ENCODE results near the gene SULT2B1. TPM values are rescaled to one million over a fixed set of nuclear protein-coding genes. Genes with fewer than 3 reads are reported as not detected.

The SULT2B1 gene
- total RNA-seq, 1 experiment from 2014 or later: not detected

- POLR2A ChIA-PET: interaction anchor here (0.6 kb wide), 1 partner anchor 71 kb away, joined by 3 read pairs; no protein-coding TSS in a partner anchor
- TF ChIP-seq CTCF (IDR thresholded peaks at IDR 0.05; ENCODE audit: unreplicated experiment): no peak
- CTCF ChIA-PET: no interaction called here
- Mint-ChIP-seq H3K9me3 (ENCODE audit: unreplicated experiment) (no peaks in the 10 kb centered on the region), H3K36me3 (ENCODE audit: insufficient read depth, unreplicated experiment) (peaks cover 6% of the 10 kb centered on the region), H3K4me1 (ENCODE audit: insufficient read depth, unreplicated experiment) (peaks cover 19% of the 10 kb centered on the region), H3K4me3 (ENCODE audit: unreplicated experiment) (no peak overlapping the region), H3K27ac (ENCODE audit: low read depth, unreplicated experiment) (peak overlapping the region; percentile 7), H3K27me3 (ENCODE audit: insufficient read depth, unreplicated experiment) (no peaks in the 10 kb centered on the region)
- BruUV-seq (replicated peaks): no TSS peak
- intact Hi-C loops (cut with micrococcal nuclease): no loop called here
- DNase-seq (ENCODE audit: unreplicated experiment): peak; percentile 73
Measured at GRCh38 chr19:48565090-48565489, 13.1 kb downstream of the SULT2B1 start.

- intact Hi-C loops (cut with micrococcal nuclease): no loop called here
- ChIA-PET POLR2A (interaction anchor here (0.6 to 1.4 kb wide), 8 partner anchors 9 to 252 kb away, joined by 3 to 6 read pairs (median 3); partner anchors contain the start of genes RPL18 and SPHK2), CTCF (interaction anchor here (0.5 to 1.0 kb wide), 6 partner anchors 10 to 62 kb away, joined by 3 to 4 read pairs (median 3); no protein-coding TSS in a partner anchor)
- H3K4me1 Mint-ChIP-seq (ENCODE audit: insufficient read depth, unreplicated experiment): peaks cover 19% of the 10 kb centered on the region
- BruUV-seq (replicated peaks): no TSS peak
- no peaks in the 10 kb centered on the region for H3K9me3 Mint-ChIP-seq (ENCODE audit: unreplicated experiment)
- peak; percentile 98 for DNase-seq (ENCODE audit: unreplicated experiment)
- TF ChIP-seq CTCF (IDR thresholded peaks at IDR 0.05; ENCODE audit: unreplicated experiment): no peak
- H3K36me3 Mint-ChIP-seq (ENCODE audit: insufficient read depth, unreplicated experiment): peaks cover 3% of the 10 kb centered on the region
- peak overlapping the region; percentile 53 for H3K4me3 Mint-ChIP-seq (ENCODE audit: unreplicated experiment)
- H3K27ac Mint-ChIP-seq (ENCODE audit: low read depth, unreplicated experiment): no peak overlapping the region
- H3K27me3 Mint-ChIP-seq (ENCODE audit: insufficient read depth, unreplicated experiment): no peaks in the 10 kb centered on the region
Measured at GRCh38 chr19:48568345-48568886, 16.4 kb downstream of the SULT2B1 start.

GRCh38 chr19:48569814-48570213 is 17.8 kb downstream of the SULT2B1 start:
- intact Hi-C loops (cut with micrococcal nuclease): no loop called here

More at GRCh38 chr19:48569814-48570213, 17.8 kb downstream of the SULT2B1 start:
- no peak overlapping the region for H3K27ac Mint-ChIP-seq (ENCODE audit: low read depth, unreplicated experiment)
- CTCF ChIA-PET: no interaction called here
- no peaks in the 10 kb centered on the region for H3K9me3 Mint-ChIP-seq (ENCODE audit: unreplicated experiment)
- POLR2A ChIA-PET: no interaction called here
- no peak for DNase-seq (ENCODE audit: unreplicated experiment)
- no peak overlapping the region for H3K4me3 Mint-ChIP-seq (ENCODE audit: unreplicated experiment)
- no TSS peak for BruUV-seq (replicated peaks)
- no peak for TF ChIP-seq CTCF (IDR thresholded peaks at IDR 0.05; ENCODE audit: unreplicated experiment)
- no peaks in the 10 kb centered on the region for H3K27me3 Mint-ChIP-seq (ENCODE audit: insufficient read depth, unreplicated experiment)
- no peaks in the 10 kb centered on the region for H3K36me3 Mint-ChIP-seq (ENCODE audit: insufficient read depth, unreplicated experiment)
- peaks cover 24% of the 10 kb centered on the region for H3K4me1 Mint-ChIP-seq (ENCODE audit: insufficient read depth, unreplicated experiment)

Data from MCF 10A (cell line).